Left renal cortex interstitium (tissue), 4 donors: Measurements from ENCODE around the gene IFI27L2. TPM values are rescaled to one million over a fixed set of nuclear protein-coding genes. Genes with fewer than 3 reads are reported as not detected.

Experiments
- DNase-seq, 4 donors: peaks; one replicate each; pipeline ENCODE4 v3.0.0-alpha.2; 2013; ENCODE audit warnings: low read depth in 4 of 4, low spot score in 2 of 4, missing footprints in 1 of 4
- polyA plus RNA-seq, 4 donors: library from polyadenylated mRNA; unstranded; fragments of 120-200 nt; gene quantifications; one replicate each; pipeline ENCODE4 v1.2.1, GENCODE V29; 2013; ENCODE audit not compliant: insufficient read length in 4 of 4

Gene IFI27L2
- polyA plus RNA-seq, 4 donors: 18.3 to 47.3 (median 24.0) TPM

DNA sequence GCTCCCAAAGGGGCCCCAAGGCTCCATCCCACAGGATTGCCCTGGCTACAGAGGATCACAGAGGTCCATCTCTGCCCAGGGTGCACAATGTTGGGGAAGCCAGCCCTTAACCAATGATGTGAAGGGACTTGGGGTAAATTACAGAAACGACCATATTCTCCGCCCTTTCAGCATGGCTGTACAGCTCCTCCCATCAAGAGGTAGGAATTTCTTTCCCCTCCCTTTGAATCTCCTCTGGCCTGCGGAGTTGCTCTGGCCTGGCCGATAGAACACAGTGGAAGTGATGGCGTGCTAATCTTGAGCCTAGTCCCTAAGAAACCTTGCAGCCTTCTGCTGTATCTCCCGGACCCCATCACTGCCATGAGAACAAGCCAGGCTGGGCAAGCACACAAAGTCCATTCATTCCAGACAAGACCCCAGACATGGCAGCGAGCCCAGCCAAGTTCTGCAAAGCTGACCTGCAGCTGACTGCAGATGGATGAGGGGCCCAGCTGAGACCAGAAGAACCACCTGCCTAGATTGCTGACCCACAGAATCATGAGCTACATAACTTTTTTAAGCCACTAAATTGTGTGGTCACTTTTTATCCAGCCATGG is 25.8 kb downstream of the IFI27L2 start:
- no peak for DNase-seq

DNA sequence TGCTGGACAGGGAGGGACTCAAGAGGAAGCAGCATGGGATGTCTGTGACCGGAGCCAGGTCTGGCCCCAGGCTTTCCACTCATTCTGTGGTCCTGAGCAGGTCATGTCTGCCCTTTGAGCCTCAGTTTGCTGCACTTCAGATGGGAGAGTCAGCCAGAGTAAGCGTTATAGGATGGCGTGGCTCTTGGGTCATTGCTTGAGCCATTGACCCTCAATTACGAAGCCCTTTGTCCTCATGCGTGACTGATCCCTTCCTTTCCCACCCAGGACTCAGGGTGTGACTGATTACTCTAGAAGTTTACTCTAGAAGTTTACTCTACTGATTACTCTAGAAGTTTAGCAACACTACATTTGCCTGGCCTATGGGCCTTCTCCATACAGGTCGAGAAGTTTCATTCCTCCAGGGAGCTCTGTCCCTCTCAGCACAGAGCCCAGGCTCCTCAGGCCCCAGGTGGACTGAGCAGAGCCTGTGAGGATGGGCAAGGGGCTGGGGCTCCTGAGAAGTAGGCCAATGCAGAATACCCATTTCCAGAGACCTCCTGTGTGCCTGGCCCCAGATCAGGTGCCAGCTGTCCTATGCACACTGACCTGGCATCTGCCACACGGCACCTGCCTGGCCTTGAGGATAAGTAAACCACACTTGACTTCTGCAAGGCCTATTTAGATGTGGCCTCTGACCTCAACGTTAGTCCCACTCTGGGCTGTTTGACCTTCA is 26.5 kb downstream of the IFI27L2 start:
- no peak for DNase-seq

DNA sequence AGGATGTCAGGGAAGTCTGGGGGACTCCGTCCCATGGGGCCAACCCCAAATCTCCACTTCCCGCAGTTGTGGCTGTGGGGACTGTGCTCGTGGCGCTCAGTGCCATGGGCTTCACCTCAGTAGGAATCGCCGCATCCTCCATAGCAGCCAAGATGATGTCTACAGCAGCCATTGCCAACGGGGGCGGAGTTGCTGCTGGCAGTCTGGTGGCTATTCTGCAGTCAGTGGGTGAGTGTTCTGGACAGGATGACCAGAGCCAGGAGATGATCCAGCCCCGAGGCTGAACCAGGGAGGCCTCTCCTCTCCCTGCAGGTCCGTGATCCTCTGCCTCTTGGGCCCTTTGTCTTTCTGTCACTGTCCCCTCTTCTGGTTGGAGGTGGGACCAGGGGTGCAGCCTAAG is 27.7 kb downstream of the IFI27L2 start:
- DNase-seq: no peak

DNA sequence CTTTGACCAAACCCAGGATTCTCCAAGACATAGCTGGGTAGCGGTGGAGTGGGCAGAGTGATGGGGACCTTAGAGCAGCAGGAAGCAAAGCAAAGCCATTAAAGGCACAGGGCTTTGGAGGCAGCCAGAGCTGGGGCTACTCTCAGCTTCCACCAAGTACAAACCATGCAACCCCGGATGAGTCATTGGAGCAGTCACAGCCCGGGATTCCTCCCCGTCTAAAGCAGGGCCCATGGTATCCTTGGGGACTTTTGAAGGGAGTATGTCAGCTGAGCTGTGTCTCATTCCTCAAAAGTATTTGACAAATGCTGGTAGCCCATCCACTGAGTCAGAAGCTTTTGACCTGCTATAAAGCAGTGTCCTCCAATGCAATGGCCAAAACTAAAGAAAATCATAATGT is 28.6 kb downstream of the IFI27L2 start:
- no peak for DNase-seq

DNA sequence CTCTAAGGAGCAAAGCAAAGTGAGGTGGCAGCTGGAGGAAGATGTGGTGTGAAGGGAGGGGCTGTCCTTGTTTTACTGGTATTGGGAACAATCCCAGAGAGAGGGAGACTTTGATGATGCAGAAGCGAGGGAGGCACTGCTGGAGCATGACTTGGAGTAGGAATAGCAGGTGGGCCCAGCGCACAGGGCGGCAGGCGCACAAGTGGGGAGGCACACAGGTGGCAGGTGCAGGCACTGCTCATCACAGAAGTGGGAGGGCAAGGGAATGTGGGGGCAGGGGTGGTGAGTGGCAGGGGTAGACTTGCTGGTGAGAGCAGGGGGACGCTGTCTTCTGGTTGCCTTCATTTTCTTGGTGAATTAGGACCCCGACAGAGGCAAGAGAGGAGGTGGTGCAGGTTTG is 30.4 kb downstream of the IFI27L2 start:
- DNase-seq: no peak

DNA sequence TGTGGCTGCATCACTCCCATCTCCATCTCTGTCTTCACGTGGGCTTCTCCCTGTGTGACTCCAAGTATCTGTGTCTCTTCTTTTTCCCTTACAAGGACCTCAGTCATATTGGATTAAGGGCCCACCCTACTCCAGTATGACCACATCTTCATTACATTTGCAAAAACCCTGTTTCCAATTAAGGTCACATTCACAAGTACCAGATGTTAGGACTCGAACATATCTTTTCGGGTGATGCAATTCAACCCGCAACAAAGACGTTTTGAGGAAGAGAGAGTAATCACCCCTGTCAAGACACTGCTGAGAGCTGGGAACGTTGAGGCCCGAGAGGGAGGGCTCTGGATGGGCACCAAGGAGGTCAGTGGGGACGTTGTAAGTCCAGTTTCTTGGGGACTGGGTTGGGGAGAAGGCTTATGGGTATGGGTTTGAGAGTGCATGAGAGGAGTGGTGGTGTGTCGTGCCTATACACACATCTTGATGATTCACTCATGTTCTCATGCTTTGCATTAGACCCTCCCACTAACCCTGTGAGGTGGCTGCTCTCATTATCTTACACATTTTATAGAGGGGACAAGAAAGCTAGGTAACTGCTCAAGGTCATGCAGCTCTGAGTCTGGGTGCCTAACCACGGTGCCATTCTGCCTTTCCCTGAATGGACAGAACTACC is 30.9 kb downstream of the IFI27L2 start:
- no peak for DNase-seq

DNA sequence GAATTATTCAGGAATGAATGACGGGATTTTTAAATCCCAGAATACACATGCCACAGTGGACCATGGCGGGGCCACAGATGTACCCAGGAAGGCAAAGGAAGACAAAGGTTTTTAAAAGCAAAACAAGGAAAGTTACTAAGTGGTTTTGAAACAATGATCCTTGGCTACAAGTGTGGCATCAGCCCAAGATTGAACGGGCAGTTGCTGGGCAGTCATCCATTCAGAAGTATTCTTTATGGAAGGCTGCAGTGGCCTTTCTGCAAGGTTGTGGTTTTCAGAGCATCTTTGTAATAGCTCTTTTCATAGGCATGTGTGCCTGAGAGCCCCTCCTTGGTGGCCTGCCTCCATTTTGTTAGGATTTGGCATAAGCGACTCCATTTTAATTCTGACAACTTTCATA is 32.3 kb downstream of the IFI27L2 start:
- no peak for DNase-seq

DNA sequence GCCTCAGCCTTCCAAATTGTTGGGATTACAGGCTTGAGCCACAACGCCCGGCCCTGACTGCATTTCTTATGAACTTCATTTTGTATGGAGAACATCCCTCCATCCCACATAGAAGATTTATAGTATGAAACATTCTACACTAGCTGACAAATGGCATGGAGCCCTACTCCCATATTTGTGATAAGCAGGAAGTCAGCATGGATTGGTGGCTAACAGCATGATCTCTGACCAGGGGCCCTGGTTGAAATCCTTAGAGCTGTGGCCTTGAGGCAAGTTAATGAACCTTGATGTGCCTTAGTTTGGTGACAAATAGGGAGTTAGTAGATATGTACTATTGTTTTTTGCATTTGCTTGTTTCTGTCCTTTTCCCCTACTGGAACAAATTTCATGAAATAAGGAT is 36.0 kb downstream of the IFI27L2 start:
- no peak for DNase-seq

DNA sequence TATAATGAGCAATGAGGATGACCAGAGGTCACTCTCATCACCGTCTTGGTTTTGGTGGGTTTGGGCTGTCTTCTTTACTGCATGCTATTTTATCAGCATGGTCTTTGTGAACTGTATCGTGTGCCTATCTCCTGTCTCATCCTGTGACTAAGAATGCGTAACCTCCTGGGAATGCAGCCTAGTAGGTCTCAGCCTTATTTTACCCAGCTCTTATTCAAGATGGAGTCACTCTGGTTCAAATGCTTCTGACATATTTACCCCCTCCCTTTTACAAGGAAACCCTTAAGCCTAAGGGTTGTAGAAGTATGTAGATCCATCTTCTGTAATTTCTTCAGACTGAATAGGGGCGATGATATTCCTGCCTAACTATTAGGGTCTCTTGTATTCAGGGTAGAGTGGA is 39.9 kb downstream of the IFI27L2 start:
- no peak for DNase-seq

DNA sequence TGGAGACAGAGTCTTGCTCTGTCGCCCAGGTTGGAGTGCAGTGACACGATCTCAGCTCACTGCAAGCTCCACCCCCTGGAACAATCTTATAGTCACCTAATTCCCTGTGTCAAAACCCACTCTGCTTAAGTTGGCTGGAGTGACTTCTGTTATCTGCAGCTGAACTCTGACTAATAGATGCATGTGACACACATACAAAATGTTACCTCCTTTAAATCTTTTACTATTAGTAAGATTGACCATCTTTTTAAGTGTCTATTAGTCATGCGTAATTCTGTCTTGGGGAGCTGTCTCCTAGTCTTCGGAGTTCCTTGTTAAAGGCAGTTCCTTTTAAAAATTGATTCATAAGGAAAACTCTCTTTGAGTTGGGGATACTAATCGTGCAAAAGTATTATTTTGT is 40.9 kb downstream of the IFI27L2 start:
- no peak for DNase-seq

DNA sequence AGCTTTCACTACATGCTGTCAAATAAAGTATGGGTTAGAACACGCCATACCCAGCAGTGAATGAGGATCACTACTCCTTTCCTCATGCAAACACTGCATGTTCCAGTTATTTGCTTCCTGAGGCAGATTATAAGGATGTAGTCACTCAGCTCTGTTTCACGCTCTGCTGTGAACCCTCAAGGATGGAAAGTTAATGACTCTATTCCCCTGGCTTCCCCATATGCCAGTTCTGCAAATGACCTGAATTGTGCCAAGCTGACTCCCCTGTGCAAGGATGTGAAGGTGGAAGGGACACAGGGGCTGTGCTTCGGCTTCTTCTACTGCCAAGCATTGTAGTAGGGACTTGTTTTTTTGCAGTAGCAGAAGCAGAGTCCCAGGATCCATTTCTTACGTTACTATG is 41.5 kb downstream of the IFI27L2 start:
- no peak for DNase-seq

DNA sequence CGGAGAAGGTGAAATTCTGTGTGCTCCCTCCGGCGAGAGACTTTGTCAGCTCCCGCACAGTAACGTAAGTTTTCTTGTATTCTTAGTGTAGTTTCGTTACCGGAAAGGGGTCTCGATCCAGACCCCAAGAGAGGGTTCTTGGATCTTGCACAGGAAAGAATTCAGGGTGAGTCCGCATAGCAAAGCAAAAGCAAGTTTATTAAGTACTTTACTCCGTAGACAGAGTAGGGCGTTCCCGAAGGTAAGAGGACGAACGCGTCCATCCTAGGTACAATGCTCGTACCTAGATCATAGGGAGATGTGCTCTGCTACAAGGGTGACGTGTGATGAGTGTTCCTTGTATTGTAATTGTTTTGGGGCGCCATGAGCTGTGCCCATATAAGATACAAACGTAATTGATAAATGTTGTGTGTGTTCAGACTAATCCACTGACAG is 48.0 kb downstream of the IFI27L2 start:
- peak in 1 of 4 donors; percentile 11 for DNase-seq

DNA sequence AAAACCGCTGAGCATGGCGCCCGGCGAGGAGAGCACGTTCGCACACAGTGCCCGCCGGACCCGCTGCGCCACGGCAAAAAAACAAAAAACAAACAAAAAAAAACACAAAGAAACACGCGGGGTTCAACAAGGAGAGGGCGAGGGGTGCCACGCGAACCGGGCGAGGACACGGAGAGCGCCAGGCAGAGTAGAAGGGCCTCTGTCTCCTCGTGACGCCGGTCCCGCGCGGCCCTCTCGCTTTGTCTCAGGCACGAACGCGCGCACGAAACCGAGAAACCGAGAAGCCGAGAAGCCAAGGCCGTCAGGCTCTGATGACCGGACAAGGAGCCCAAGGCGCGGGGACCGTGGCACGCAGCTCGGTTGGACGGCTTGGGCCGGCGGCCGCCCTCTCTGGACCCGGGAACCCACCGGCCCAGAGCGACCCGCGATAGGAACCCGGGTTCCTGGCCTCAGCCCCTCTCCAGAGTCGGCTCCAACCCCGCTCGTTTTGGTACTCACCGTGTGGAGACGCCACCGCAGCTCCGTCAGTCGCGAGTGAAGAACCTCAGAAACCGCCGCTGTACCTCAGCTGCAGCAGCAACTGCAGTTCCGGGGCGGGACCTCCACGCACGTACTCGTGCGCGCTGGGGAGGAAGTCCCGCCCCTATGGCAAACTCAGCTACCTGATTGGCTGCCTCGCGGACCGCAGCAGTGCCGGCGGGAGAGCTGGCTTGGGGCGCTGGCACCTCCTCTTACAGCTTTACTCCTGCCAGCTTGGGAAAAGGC is 48.6 kb downstream of the IFI27L2 start, which contains the start of the genes DDX24 and IFI27L1:
Gene DDX24 (minus strand): TSS at position 582 of the 765 bp plus-strand sequence. CDS start 1,460 bp downstream, outside the sequence.
Gene IFI27L1 (plus strand): TSS at position 690 of the 765 bp plus-strand sequence. CDS start 15,628 bp downstream, outside the sequence.
- peak; percentile 69 to 93 (median 84) for DNase-seq

DNA sequence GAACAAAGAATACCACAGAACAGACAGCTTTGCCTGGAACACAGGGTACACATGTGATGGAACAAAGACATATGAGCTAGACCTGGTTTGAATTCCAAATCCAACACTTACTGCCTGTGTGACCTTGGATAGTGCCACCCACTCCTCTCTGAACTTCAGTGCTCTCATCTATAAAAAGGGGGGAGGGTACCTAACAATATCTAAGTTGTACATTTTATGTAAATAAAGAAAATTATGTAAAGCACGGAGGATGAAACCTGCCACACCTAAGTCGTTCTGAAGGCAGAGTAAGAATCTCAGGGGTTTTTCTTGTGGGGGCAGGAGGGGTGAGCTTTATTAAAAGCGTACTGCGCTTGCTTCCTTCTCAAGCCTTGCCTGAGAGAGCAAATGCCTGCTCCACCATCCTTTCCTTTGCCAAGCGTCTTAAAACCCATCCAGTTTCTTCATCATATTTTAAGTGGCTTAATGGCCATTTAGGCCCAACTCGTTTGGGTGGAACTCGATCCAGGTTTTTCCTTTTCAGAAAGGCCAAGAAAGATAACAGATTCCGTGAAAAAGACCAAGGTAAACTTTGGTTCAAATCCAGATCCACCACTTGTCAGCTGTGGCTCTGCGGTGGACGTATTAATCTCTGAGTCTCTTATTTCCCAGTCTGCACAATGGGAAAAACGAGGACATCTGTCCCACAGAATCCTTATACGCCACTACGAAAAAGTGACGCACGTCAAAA is 49.3 kb downstream of the IFI27L2 start:
- peak in 3 of 4 donors; percentile 28 to 44 (median 36) for DNase-seq

DNA sequence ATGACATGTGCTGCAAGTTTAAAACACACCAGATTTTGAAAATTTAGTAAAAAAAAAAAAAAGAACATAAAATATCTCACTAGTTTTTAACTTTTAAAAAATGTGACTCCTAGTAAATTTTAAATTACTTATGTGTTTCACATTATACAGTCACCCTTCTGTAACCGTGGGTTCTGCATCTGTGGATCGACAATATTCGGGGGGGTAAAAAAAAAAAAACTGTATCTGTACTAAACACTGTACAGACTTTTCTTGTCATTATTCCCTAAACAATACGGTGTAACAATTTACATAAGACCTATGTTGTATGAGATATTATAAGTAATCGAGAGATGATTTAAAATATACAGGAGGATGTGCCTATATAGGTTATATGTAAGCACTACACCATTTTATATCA is 51.6 kb downstream of the IFI27L2 start:
- DNase-seq: no peak

Other genes with a start within 250 kb of the IFI27L2 start
- under 1 TPM in 1 of 4 donors, not detected in 3; 0.09 TPM for gene FAM181A, start 202.3 kb downstream of the IFI27L2 start, polyA plus RNA-seq
- under 1 TPM; 0.30 to 0.59 (median 0.42) TPM for gene ASB2, start 153.0 kb downstream of the IFI27L2 start, polyA plus RNA-seq
- gene CCDC197, start 132.3 kb downstream of the IFI27L2 start, polyA plus RNA-seq: not detected
- gene OTUB2, start 103.3 kb downstream of the IFI27L2 start, polyA plus RNA-seq: 1 to 10 TPM; 4.2 to 5.0 (median 4.6) TPM
- 100 to 1,000 TPM; 155 to 187 (median 166) TPM for gene DDX24, start 48.4 kb downstream of the IFI27L2 start, polyA plus RNA-seq
- 10 to 100 TPM; 25.5 to 33.0 (median 31.5) TPM for gene IFI27L1, start 48.3 kb downstream of the IFI27L2 start, polyA plus RNA-seq
- gene IFI27, start 18.9 kb downstream of the IFI27L2 start, polyA plus RNA-seq: 1 to 10 TPM; 4.4 to 8.2 (median 6.3) TPM
- gene PPP4R4, start 44.7 kb upstream of the IFI27L2 start, polyA plus RNA-seq: under 1 TPM; 0.25 to 0.28 (median 0.28) TPM
- under 1 TPM; 0.06 to 0.78 (median 0.21) TPM for gene SERPINA10, start 163.7 kb upstream of the IFI27L2 start, polyA plus RNA-seq
- gene SERPINA6, start 193.7 kb upstream of the IFI27L2 start, polyA plus RNA-seq: 10 to 100 TPM in 1 of 4 donors, 1 to 10 TPM in 3; 2.1 to 11.2 (median 7.6) TPM
- not detected for gene SERPINA2, start 237.1 kb upstream of the IFI27L2 start, polyA plus RNA-seq